Measurements from ENCODE around the gene ZDHHC11B.
A peak's percentile ranks its signal among the peaks of the same experiment; 100 is the strongest.
"Not testable (repeated sequence)": the region's sequence is repeated elsewhere in the genome, so short reads cannot be mapped to it uniquely, and the experiment has no call there.

DNA sequence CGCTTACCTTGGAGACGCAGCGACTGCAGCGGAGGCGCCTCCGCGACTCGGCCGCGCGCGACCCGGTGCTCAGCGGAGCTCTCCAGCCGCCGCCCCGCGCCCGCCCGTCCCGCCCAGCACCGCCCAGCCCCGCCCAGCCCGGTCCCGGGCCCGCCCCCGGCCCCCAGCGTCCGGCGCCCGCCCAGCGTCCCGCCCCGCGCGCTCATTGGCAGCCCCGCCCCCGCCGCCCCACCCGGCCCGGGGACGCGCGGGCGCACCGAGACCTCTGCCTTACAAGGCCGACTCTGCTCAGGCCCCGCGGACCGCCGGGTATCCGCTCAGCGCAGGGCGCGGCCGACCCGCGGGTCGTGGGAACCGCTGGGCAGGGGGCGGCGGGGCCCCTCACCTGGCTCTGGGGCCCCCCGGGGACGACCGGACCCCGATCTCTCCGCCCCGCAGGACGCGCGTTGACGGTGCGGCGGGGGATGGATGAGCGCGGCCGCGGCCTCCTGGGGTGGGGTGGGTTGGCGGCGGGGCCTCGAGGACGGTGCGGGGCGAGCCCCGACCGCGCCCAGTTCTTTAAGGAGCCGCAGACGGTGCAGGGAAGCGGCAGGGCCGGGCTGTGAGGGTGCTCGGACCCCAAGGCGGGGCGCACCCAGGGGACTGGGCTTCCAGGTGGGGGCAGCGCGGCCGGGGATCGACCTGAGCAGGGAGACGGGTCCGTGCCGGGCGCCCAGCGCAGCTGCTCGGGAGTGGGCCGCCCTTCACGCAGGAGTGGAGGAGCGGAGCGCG is 91.1 kb downstream of the ZDHHC11B start, which contains the start of gene TPPP:
- TF ChIP-seq TEAD4 (IDR thresholded peaks at IDR 0.05), result 0 out of 2 replicates have a peak, but pooled peaks have one; percentile 11
- TF ChIP-seq TAF1 (IDR thresholded peaks at IDR 0.05; ENCODE audit: low read depth); ZBTB7A (IDR thresholded peaks at IDR 0.05; ENCODE audit: low read depth); CREB1 (IDR thresholded peaks at IDR 0.05; ENCODE audit: low read depth); RAD21 (IDR thresholded peaks at IDR 0.05; ENCODE audit: low read depth); EP300 (IDR thresholded peaks at IDR 0.05; ENCODE audit: borderline replicate concordance); CEBPB (IDR thresholded peaks at IDR 0.05); EGR1 (IDR thresholded peaks at IDR 0.05); FOXM1 (IDR thresholded peaks at IDR 0.05; ENCODE audit: borderline replicate concordance, low read depth); YY1 (IDR thresholded peaks at IDR 0.05; ENCODE audit: low read depth); TCF12 (IDR thresholded peaks at IDR 0.05; ENCODE audit: low read depth): not testable (repeated sequence)
- TF ChIP-seq, protein P1, sequence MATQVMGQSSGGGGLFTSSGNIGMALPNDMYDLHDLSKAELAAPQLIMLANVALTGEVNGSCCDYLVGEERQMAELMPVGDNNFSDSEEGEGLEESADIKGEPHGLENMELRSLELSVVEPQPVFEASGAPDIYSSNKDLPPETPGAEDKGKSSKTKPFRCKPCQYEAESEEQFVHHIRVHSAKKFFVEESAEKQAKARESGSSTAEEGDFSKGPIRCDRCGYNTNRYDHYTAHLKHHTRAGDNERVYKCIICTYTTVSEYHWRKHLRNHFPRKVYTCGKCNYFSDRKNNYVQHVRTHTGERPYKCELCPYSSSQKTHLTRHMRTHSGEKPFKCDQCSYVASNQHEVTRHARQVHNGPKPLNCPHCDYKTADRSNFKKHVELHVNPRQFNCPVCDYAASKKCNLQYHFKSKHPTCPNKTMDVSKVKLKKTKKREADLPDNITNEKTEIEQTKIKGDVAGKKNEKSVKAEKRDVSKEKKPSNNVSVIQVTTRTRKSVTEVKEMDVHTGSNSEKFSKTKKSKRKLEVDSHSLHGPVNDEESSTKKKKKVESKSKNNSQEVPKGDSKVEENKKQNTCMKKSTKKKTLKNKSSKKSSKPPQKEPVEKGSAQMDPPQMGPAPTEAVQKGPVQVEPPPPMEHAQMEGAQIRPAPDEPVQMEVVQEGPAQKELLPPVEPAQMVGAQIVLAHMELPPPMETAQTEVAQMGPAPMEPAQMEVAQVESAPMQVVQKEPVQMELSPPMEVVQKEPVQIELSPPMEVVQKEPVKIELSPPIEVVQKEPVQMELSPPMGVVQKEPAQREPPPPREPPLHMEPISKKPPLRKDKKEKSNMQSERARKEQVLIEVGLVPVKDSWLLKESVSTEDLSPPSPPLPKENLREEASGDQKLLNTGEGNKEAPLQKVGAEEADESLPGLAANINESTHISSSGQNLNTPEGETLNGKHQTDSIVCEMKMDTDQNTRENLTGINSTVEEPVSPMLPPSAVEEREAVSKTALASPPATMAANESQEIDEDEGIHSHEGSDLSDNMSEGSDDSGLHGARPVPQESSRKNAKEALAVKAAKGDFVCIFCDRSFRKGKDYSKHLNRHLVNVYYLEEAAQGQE (IDR thresholded peaks at IDR 0.05; ENCODE audit: low read depth), result not testable (repeated sequence)
- TF ChIP-seq, protein P2, sequence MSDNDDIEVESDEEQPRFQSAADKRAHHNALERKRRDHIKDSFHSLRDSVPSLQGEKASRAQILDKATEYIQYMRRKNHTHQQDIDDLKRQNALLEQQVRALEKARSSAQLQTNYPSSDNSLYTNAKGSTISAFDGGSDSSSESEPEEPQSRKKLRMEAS (IDR thresholded peaks at IDR 0.05), result not testable (repeated sequence)
- TF ChIP-seq, protein P3, sequence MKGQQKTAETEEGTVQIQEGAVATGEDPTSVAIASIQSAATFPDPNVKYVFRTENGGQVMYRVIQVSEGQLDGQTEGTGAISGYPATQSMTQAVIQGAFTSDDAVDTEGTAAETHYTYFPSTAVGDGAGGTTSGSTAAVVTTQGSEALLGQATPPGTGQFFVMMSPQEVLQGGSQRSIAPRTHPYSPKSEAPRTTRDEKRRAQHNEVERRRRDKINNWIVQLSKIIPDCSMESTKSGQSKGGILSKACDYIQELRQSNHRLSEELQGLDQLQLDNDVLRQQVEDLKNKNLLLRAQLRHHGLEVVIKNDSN (IDR thresholded peaks at IDR 0.05), result not testable (repeated sequence)
